Epithelial cell of esophagus (primary cell): ENCODE results near the gene PYGO1.

Experiments
- DNase-seq: peaks from one replicate; pipeline ENCODE4 v3.0.0; 2010; ENCODE audit warnings: low read depth
- H3K4me3 ChIP-seq: 2 replicates; pipeline ENCODE4 v1.5.1; 2011; ENCODE audit warnings: mild to moderate bottlenecking, low read length, control low read depth
- CTCF ChIP-seq: IDR thresholded peaks from 2 replicates; pipeline ENCODE4 v1.5.1; 2011; ENCODE audit warnings: low read depth, mild to moderate bottlenecking, low read length, control low read depth, inconsistent platforms; ENCODE audit not compliant: insufficient read depth; ENCODE audit errors: missing control alignments

The PYGO1 gene

DNA sequence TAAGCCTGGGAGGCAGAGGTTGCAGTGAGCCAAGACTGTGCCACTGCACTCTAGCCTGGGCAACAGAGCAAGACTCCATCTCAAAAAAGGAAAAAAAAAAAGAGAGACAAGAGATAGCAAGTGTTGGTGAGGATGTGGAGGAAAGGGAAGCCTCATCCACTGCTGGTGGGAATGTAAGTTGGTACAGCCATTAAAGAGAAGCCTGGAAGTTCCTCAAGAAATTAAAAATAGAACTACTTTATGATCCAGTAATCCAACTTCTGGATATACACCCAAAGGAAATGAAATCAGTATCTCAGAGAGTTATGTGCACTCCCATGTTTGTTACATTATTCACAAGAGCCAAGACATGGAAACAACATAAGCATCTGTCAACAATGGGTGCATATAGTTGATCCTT is 14.9 kb downstream of the PYGO1 start:
- no peak for DNase-seq
- TF ChIP-seq CTCF: no peak

GRCh38 chr15:55564347-55565145 is 23.6 kb downstream of the PYGO1 start:
- TF ChIP-seq CTCF: peak; percentile 28
- no peak overlapping the region for H3K4me3 ChIP-seq
- DNase-seq: no peak

More for the DNA sequence above, 14.9 kb downstream of the PYGO1 start:
- no peak overlapping the region for H3K4me3 ChIP-seq

- no peak for TF ChIP-seq CTCF
- no peak for DNase-seq
- H3K4me3 ChIP-seq: no peak overlapping the region
Observed at GRCh38 chr15:55562601-55563000, 25.5 kb downstream of the PYGO1 start.

DNA sequence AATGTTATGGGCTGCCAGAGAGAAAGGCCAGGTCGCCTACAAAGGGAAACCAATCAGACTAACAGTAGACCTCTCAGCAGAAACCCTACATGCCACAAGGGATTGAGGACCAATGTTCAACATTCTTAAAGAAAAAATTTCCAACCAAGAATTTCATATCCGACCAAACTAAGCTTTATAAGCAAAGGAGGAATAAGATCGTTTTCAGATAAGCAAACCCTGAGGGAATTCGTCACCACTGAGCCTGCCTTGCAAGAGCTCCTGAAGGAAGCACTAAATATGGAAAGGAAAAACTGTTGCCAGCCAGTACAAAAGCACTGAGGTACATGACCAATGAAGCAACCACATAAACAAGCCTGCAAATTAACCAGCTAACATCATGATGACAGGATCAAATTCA is 33.1 kb downstream of the PYGO1 start:
- no peak overlapping the region for H3K4me3 ChIP-seq

GRCh38 chr15:55552926-55553325 is 35.2 kb downstream of the PYGO1 start:
- no peak for DNase-seq
- no peak for TF ChIP-seq CTCF
- H3K4me3 ChIP-seq: no peak overlapping the region

More for the DNA sequence above, 33.1 kb downstream of the PYGO1 start:
- TF ChIP-seq CTCF: no peak
- no peak for DNase-seq

- TF ChIP-seq CTCF: no peak
- no peak for DNase-seq
- H3K4me3 ChIP-seq: no peak overlapping the region
Observed at GRCh38 chr15:55552451-55552850, 35.7 kb downstream of the PYGO1 start.

GRCh38 chr15:55549305-55549704 is 38.8 kb downstream of the PYGO1 start:
- no peak overlapping the region for H3K4me3 ChIP-seq
- DNase-seq: peak; percentile 17
- TF ChIP-seq CTCF: no peak
